Central memory CD8-positive, alpha-beta T cell (primary cell): ENCODE data around the gene TMBIM1.
"Not testable (repeated sequence)": the region's sequence is repeated elsewhere in the genome, so short reads cannot be mapped to it uniquely, and the experiment has no call there.

Experiments
- ATAC-seq: fragments of 150-1000 bp; cut with Tn5 transposase; replicated peaks from 2 replicates; pipeline ENCODE4 v1.10.0; 2022; ENCODE audit warnings: mild to moderate bottlenecking, moderate FRiP score, moderate number of reproducible peaks; ENCODE audit not compliant: poor library complexity, severe bottlenecking; ENCODE audit errors: extremely low read depth
- DNase-seq, 2 donors: peaks; one replicate each; pipeline ENCODE4 v3.0.0; 2021; ENCODE audit warnings: low spot score in 2 of 2
- H3K27ac Mint-ChIP-seq: one replicate; pipeline ENCODE4 v1.8.0; 2022; ENCODE audit warnings: low read depth, mild to moderate bottlenecking, moderate library complexity, mixed read lengths
- H3K27me3 Mint-ChIP-seq: one replicate; pipeline ENCODE4 v1.8.0; 2022; ENCODE audit warnings: mixed read lengths
- H3K36me3 Mint-ChIP-seq: one replicate; pipeline ENCODE4 v1.8.0; 2022; ENCODE audit warnings: mild to moderate bottlenecking, moderate library complexity, mixed read lengths; ENCODE audit not compliant: insufficient read depth
- H3K4me1 Mint-ChIP-seq: one replicate; pipeline ENCODE4 v1.8.0; 2022; ENCODE audit warnings: mixed read lengths
- H3K4me3 Mint-ChIP-seq: one replicate; pipeline ENCODE4 v1.8.0; 2022; ENCODE audit warnings: mild to moderate bottlenecking, moderate library complexity, mixed read lengths
- H3K9me3 Mint-ChIP-seq: one replicate; pipeline ENCODE4 v1.8.0; 2022; ENCODE audit warnings: mixed read lengths

TMBIM1 gene

GRCh38 chr2:218326315-218326714 is 34.0 kb upstream of the TMBIM1 start:
- no peak overlapping the region for H3K4me3 Mint-ChIP-seq
- DNase-seq (no peak), ATAC-seq (no peak)
- H3K4me1 Mint-ChIP-seq = peaks cover 17% of the 10 kb centered on the region
- H3K36me3 Mint-ChIP-seq = no peaks in the 10 kb centered on the region
- H3K9me3 Mint-ChIP-seq = no peaks in the 10 kb centered on the region
- no peak overlapping the region for H3K27ac Mint-ChIP-seq
- peaks cover 10% of the 10 kb centered on the region for H3K27me3 Mint-ChIP-seq

- no peak overlapping the region for H3K27ac Mint-ChIP-seq
- ATAC-seq = no peak
- peaks cover 17% of the 10 kb centered on the region for H3K4me1 Mint-ChIP-seq
Observed at GRCh38 chr2:218325566-218326160, 33.4 kb upstream of the TMBIM1 start.

GRCh38 chr2:218323526-218324472 is 31.5 kb upstream of the TMBIM1 start:
- no peaks in the 10 kb centered on the region for H3K9me3 Mint-ChIP-seq
- peak overlapping the region; percentile 83 for H3K4me3 Mint-ChIP-seq
- DNase-seq (no peak), ATAC-seq (no peak)
- H3K4me1 Mint-ChIP-seq = peaks cover 17% of the 10 kb centered on the region
- peaks cover 10% of the 10 kb centered on the region for H3K27me3 Mint-ChIP-seq
- no peaks in the 10 kb centered on the region for H3K36me3 Mint-ChIP-seq
- H3K27ac Mint-ChIP-seq = no peak overlapping the region

More at GRCh38 chr2:218325566-218326160, 33.4 kb upstream of the TMBIM1 start:
- Mint-ChIP-seq H3K27me3 (peaks cover 10% of the 10 kb centered on the region), H3K36me3 (no peaks in the 10 kb centered on the region), H3K4me3 (no peak overlapping the region), H3K9me3 (no peaks in the 10 kb centered on the region)
- no peak for DNase-seq

- Mint-ChIP-seq H3K27me3 (peaks cover 10% of the 10 kb centered on the region), H3K27ac (no peak overlapping the region), H3K4me3 (peak overlapping the region; percentile 83), H3K36me3 (no peaks in the 10 kb centered on the region), H3K9me3 (no peaks in the 10 kb centered on the region), H3K4me1 (peaks cover 18% of the 10 kb centered on the region)
- DNase-seq (no peak), ATAC-seq (peak; percentile 71)
Observed at GRCh38 chr2:218322768-218323525, 30.6 kb upstream of the TMBIM1 start.

GRCh38 chr2:218320704-218321336 is 28.5 kb upstream of the TMBIM1 start:
- no peak overlapping the region for H3K27ac Mint-ChIP-seq
- H3K4me3 Mint-ChIP-seq = no peak overlapping the region
- no peak for ATAC-seq

GRCh38 chr2:218319813-218320365 is 27.6 kb upstream of the TMBIM1 start:
- peaks cover 4% of the 10 kb centered on the region for H3K36me3 Mint-ChIP-seq
- H3K4me1 Mint-ChIP-seq = peaks cover 43% of the 10 kb centered on the region
- ATAC-seq = no peak
- no peaks in the 10 kb centered on the region for H3K9me3 Mint-ChIP-seq
- DNase-seq = no peak
- peaks cover 10% of the 10 kb centered on the region for H3K27me3 Mint-ChIP-seq
- no peak overlapping the region for H3K27ac Mint-ChIP-seq
- H3K4me3 Mint-ChIP-seq = no peak overlapping the region

More at GRCh38 chr2:218320704-218321336, 28.5 kb upstream of the TMBIM1 start:
- Mint-ChIP-seq H3K36me3 (peaks cover 4% of the 10 kb centered on the region), H3K9me3 (no peaks in the 10 kb centered on the region), H3K4me1 (peaks cover 39% of the 10 kb centered on the region), H3K27me3 (peaks cover 10% of the 10 kb centered on the region)
- DNase-seq = no peak

- peaks cover 35% of the 10 kb centered on the region for H3K4me1 Mint-ChIP-seq
- ATAC-seq (no peak), DNase-seq (no peak)
- no peaks in the 10 kb centered on the region for H3K27me3 Mint-ChIP-seq
- no peak overlapping the region for H3K4me3 Mint-ChIP-seq
- no peak overlapping the region for H3K27ac Mint-ChIP-seq
- peaks cover 4% of the 10 kb centered on the region for H3K36me3 Mint-ChIP-seq
- no peaks in the 10 kb centered on the region for H3K9me3 Mint-ChIP-seq
Observed at GRCh38 chr2:218318241-218318640, 25.9 kb upstream of the TMBIM1 start.

- H3K9me3 Mint-ChIP-seq = no peaks in the 10 kb centered on the region
- peaks cover 4% of the 10 kb centered on the region for H3K36me3 Mint-ChIP-seq
- ATAC-seq (no peak), DNase-seq (no peak)
- no peak overlapping the region for H3K4me3 Mint-ChIP-seq
- peaks cover 34% of the 10 kb centered on the region for H3K4me1 Mint-ChIP-seq
- peak overlapping the region; percentile 88 for H3K27ac Mint-ChIP-seq
- no peaks in the 10 kb centered on the region for H3K27me3 Mint-ChIP-seq
Observed at GRCh38 chr2:218317835-218318234, 25.5 kb upstream of the TMBIM1 start.

- Mint-ChIP-seq H3K36me3 (peaks cover 4% of the 10 kb centered on the region), H3K27me3 (no peaks in the 10 kb centered on the region), H3K27ac (peak overlapping the region; percentile 88), H3K4me3 (no peak overlapping the region), H3K4me1 (peaks cover 29% of the 10 kb centered on the region), H3K9me3 (no peaks in the 10 kb centered on the region)
- DNase-seq = no peak
- no peak for ATAC-seq
Observed at GRCh38 chr2:218317303-218317630, 25.0 kb upstream of the TMBIM1 start.

- Mint-ChIP-seq H3K27me3 (no peaks in the 10 kb centered on the region), H3K27ac (no peak overlapping the region), H3K9me3 (no peaks in the 10 kb centered on the region), H3K4me3 (no peak overlapping the region), H3K4me1 (peaks cover 26% of the 10 kb centered on the region), H3K36me3 (peaks cover 4% of the 10 kb centered on the region)
- ATAC-seq = no peak
- DNase-seq = no peak
Observed at GRCh38 chr2:218315397-218315796, 23.1 kb upstream of the TMBIM1 start.

- not testable (repeated sequence) for H3K36me3 Mint-ChIP-seq, DNase-seq, ATAC-seq, H3K27ac Mint-ChIP-seq, H3K4me3 Mint-ChIP-seq, H3K27me3 Mint-ChIP-seq, H3K9me3 Mint-ChIP-seq
- peaks cover 26% of the 10 kb centered on the region for H3K4me1 Mint-ChIP-seq
Observed at GRCh38 chr2:218314764-218315163, 22.5 kb upstream of the TMBIM1 start.

- Mint-ChIP-seq H3K4me3 (no peak overlapping the region), H3K9me3 (no peaks in the 10 kb centered on the region), H3K27me3 (no peaks in the 10 kb centered on the region), H3K27ac (no peak overlapping the region), H3K4me1 (peaks cover 26% of the 10 kb centered on the region), H3K36me3 (peaks cover 4% of the 10 kb centered on the region)
- ATAC-seq (no peak), DNase-seq (no peak)
Observed at GRCh38 chr2:218313356-218313755, 21.1 kb upstream of the TMBIM1 start.
